NCI-H1105 treated with DMSO at 0.1 percent for 48 hours (cell line): ENCODE data around the gene ATP7B.

Experiments
- DNase-seq: peaks from one replicate; lab custom pipeline; 2025; lab: John Stamatoyannopoulos, UW

The ATP7B gene

DNA sequence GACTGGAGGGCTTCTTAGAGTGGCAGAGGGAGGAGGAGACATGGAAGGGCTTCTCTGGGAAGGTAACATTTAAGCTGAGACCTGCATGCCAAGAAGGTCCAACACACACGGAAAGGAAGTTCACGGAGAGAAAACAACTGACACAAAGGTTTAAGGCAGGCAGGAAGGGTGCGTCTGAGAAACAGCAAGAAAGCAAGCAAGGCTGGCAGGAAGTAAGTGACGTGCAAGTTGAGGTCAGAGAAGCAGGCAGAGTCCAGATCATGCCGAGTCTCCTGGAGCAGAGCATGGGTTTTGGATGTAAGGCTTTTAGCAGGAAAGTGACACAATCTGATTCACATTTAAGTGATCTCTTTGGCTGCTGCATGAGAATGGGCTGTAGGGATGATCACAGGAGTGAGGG, 60.5 kb downstream of the ATP7B start:
- DNase-seq = no peak

DNA sequence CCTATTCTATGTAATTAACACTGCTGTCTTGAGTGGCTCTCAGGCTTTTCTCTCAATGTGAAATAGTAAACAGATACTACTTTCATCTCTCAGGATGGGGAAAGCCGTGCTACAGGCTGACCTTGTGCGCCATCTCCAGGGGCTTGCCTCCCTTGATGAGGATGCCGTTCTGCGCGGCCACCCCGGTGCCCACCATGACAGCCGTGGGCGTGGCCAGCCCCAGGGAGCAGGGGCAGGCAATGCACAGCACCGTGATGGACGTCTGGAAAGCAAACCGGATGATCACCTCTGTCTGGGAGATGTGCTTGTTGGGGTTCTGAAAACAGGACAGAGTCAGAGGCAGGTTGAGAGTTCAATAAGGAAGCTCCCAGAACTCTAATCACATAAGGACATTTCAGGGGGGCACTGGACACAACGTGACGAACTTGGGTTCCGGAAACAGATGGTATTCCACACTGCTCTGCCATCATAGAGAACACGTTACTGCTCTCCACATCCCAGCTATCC, 65.0 kb downstream of the ATP7B start:
- DNase-seq = no peak

DNA sequence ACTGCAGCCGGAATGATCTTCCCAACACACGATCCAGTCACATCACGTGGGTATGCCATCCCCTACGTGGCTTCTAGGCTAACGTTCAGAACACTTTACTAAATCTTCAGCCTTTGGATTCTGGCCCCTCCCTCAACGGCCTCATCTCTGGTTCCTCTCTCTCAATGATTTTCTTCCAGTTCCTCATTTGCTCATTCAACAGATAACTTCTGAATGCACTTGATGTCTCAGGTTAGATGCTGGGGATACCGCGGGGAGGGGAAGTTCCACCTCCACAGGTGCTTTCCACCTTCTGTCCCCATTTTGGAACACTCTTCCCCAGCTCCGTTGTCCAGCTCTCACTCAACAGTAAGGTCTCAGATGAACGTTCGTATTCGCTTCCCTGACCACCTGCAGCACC, 66.1 kb downstream of the ATP7B start:
- no peak for DNase-seq

DNA sequence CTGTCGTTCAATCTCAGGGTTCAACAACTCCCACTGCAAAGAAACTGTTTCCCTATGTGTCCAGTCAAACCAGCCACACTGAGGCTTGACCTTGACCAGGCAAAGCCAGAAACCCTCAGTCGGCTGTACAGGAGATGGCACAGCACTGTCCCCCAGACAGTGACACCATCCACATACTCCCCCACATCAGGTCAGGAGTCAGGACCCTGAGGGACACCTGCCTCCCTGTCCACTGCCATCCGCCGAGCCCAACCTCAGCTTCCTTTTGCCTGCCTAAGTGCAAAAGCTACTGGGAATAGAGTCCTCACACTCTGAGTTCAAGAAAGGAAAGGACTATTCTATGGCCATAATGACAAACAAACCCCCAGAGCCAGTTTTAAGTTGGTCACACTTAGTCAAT, 66.8 kb downstream of the ATP7B start:
- no peak for DNase-seq

DNA sequence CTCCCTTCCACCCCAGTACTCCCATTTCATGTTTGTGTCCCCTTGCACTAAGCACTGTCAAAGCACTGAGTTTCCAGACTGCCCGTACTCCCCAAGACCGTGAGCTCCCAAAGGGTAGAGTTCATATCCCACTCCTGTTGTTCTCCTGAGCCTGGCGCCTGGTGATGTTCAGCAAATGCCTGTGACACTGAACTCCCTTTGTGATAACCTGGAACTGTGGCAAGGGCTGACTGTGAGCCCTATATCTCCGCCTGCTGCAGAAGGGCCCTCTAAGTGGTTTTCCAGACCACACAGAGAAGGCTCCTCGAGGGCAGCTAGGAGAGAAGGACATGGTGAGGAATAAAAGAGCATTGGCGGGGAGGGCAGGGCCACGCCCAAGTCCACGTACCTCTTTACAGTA, 67.5 kb downstream of the ATP7B start:
- no peak for DNase-seq

DNA sequence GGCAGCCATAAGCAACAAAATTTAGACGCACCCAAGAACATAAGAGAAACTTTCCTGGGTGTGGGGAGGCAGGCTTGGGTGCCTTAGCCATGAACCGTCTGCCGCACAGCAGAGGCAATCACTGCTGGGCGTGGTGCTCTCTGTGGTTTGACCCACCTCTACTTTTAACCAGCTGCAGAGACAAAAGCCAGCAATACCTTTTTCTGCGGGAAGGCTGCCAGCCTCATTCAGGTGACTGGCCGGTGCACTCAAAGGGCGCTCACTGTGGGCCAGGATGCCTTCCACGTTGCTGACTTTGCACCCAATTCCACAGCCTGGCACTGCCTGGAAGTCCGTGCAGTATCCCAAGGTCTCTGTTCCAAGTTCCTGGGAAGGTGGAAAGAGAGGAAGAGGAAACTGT, 69.1 kb downstream of the ATP7B start:
- DNase-seq = peak; percentile 48

DNA sequence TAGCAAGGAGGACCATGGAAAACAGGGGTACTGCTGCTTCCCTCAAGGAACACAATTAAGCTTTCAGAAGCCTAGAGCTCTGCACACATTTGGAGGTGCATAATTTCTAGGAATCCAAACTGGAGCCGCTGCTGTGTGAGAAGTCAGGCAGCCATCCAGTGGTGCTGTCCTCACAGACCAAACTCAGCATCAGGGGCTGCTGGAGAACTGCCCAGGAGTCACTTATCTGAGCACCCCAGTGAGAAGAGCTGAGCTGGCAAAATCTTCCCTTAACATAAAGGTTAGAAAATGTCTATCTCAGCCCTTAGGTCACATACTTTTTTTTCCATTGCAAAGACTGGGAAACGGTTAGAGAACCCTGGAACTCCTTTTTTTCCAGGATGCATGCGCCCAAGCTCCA, 72.8 kb downstream of the ATP7B start:
- no peak for DNase-seq

DNA sequence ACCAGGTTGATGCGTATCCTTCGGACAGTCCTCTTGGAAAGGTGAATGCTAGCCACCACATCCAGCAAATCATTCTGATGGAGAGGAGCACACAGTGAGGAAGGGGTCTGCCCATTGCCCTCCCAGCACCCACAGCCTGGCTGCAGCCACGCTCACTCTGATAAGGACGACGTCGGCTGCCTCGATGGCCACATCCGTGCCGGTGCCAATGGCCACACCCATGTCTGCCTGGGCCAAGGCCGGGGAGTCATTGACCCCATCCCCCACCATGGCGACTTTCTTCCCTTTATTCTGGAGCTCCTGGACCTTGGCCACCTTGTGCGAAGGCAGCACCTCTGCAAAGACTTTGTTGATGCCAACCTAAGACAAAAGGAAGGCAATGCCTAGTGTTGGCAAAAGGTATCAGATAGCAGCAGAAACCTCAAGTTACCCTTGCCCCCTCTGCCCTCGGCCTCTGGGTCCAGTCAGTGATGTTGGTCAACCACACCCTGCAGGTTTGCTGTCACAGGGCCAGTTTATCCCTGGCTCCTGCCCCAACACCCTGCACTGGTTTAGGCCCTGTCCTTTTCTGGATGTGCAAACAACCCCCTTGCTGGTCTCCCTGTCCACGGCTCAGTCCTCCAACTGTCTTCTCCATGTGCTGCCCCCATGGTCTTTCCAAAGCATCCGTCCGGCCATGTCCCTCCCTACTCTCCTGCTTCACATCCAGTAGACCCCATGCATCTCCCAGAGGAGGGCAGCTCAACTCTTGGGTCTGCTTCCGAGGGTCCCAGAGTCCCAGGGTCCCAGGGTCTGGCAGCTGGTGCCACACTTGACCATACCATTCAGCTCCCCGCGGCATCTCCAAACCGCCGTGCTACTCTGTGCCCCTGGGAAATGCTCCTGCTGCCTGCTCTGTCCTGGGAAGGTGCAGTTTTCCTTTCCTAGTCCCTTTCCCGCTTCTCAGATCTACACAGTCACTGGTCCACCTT, 73.6 kb downstream of the ATP7B start:
- no peak for DNase-seq

DNA sequence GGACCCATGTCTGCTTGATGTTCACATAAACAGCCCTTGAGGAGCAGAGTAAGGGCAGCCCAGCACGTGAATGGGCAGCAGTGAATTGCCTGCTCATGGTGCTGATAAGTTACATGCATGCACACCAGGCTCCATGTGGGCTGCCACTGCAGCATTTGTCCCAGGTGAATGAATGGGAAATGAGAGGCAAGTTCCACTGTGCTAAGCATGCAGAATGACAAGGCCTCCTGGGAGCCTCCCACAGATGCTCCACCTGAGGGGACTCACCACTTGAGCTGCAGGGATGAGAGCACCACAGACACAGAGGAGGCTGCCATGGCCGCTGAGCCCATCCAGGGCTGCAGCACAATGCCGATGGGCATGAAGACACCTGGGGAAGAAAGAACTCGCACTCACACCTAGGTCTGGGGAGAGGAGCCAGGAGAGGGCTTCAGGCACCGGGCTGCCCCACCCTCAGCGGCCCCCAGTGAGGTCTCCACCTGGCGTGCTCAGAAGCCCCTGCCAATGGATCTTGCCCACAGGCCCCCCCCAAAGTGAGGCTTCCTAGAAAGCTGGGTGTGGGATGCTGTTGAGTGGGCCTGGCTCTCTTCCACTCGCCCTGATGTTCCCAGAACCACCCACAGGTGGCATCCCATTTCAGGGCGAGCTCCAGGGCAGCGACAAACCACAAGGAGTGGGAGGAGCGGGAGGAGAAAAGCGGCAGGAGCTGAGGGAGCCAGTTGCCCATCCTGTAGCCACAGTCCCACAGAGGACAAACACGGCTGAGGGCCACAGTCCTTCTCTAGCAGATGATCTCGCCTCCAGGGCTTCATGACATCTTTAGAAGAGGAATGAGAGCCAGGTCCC, 75.7 kb downstream of the ATP7B start:
- DNase-seq = no peak

DNA sequence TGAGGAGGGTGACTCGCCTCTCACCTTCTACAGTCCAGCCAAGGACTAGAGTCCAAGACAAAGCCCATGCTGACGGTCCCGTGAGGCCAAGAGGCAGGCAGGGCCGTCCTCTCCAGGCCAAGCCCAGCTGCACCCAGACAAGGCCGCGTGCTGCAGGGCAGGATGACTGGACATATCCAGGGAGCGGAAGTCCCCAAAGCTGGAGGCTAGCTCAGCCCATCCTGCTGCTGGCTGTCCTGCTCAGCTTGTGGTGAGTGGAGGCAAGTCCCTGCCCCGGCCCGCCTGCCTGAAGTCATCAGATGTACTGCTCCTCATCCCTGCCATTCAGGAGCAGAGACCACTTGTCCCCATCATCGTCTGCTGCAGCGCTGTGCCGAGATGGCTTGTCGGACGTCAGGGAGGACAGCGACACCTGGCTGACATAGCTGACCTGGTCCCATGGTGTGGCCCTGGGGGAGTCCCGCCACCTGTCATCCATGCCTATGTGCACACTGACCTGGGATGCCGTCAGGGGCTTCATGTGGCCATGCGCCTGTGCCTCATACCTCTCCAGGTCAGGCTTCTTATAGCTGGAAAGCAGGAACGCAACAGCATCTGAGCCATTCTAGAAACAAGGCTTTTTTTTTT, 76.7 kb downstream of the ATP7B start:
- no peak for DNase-seq

DNA sequence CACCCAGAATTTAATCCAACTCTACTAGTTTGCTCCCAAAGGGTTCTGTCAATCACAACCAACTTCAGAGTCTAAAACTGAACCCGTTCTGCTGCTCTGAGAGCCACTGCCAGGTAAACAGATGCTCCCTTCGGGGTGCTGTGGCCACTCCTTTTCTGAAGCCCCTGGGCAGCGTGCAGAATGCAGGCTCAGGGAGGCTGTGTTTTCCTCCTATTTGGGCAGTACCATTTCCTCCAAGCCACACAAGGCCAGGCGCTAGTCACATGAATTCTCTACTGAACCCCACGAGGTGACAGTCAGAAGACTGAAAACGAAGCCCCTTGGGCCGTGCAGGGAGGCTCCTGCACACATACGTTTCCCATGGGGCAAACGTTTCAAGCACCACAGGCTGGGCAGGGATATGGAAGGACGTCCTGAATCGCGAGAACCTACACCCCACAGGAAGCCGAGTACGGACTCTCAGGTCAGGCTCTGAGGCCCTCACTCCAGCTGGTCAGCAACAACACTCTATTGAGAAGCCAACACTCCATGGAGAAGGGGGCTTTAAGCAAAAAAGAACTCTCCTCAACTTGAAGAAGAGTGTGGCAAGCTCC, 77.7 kb downstream of the ATP7B start:
- no peak for DNase-seq

DNA sequence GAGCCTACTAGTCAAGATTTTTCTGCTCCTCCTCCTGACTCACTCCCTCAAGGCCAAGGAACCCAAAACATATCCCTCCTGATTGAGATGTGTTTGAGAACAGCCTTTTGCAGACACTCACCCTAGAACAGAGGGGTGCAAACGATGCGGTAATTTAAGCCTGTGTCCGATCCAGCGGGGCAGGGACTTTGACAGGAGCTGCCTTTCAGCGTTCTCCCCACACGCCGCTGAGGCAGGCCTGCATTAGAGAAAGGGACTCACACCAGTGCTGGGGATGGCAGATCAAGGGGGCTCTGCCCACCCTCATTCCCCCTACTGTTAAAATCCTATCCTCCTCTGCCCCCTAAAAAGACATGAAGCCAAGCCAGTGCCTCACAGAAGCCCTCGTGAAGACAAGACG, 79.0 kb downstream of the ATP7B start:
- no peak for DNase-seq

DNA sequence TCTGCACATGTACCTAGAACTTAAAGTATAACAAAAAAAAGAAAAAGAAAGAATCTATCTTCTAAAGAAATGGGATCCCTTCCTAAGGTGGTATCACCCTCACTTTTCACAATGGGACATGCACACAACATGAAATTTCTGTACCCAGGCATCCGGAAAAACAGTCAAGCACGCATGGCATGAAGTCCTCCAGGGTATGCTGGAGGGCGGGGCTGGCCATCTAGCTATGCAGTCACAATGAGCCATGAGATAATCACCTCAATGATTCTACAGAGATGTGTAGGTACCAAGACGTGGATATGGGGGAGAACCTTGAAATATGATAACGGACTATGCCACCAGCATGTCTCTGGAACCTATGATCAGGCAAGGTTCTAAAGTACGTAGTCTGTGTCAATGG, 79.6 kb downstream of the ATP7B start:
- DNase-seq = no peak

DNA sequence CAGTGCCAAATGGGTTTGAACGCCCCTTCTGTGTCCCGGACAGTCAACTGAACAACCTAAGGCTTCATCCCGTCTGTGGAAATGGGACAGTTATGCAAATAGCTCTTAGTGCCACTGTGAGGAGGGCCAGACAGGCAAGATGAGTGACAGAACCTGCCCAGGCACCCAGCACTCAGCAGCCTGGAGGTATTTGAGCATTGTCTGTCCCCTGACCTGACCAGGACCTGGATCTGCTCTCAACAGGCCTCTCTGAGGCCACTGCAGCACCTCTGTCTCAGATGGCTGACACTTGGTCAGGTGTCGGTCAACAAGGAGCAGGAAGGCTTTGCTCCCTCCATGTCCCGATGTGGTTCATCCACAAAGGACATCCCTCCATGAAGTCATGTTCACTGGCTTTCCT, 81.6 kb downstream of the ATP7B start:
- no peak for DNase-seq

DNA sequence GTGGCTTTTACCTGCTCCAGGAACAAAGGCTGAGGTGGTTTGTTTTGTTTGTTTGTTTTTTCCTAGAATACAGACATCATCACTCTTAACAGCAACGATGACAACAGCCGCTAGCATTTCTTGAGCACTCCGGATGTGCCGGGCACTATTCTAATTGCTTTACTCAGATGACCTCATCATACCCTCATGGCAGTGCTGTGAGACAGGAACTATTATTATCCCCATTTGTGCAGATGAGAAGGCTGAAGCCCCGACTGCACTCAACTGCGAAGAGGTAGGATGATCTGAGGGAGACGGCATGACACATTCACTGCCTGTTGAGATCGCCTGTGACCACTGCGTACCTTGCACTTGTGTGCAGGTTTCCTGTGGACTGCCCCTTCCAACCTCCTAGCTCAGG, 83.0 kb downstream of the ATP7B start:
- DNase-seq = no peak

DNA sequence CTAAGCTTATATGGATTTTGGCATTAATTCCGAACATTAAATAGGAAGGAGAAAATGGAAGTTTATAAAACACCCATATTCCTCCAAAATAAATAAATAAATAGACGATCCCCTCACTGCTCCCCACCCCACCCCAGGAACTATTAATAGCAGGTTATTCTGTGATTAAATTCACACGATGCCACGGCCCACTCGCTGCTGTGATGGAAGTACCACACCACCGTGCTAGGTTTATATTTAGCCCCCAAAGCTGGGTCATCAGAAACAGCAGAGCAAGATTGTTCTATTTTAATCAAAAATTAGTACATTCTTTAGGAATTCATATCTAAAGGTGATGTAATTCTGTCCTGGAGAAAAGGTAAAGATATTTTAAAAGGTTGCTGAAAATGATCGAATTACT, 84.1 kb downstream of the ATP7B start:
- no peak for DNase-seq

DNA sequence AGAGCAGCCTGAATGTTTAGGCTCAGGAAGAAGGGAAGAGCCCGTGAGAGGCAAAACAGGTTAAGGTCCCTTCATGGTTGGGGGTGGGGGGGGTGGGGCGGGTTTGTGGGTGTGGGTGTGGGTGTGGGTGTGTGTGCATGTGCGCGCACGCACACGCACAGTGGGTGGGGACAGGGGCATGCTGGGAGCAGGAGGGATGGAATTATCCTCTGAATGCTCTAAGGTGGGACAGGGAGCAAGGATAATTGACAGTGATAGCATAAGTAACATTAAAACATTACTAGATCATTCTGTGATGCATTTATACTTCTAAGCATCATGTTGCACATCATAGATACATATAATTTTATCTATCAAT, 84.7 kb downstream of the ATP7B start:
- no peak for DNase-seq

DNA sequence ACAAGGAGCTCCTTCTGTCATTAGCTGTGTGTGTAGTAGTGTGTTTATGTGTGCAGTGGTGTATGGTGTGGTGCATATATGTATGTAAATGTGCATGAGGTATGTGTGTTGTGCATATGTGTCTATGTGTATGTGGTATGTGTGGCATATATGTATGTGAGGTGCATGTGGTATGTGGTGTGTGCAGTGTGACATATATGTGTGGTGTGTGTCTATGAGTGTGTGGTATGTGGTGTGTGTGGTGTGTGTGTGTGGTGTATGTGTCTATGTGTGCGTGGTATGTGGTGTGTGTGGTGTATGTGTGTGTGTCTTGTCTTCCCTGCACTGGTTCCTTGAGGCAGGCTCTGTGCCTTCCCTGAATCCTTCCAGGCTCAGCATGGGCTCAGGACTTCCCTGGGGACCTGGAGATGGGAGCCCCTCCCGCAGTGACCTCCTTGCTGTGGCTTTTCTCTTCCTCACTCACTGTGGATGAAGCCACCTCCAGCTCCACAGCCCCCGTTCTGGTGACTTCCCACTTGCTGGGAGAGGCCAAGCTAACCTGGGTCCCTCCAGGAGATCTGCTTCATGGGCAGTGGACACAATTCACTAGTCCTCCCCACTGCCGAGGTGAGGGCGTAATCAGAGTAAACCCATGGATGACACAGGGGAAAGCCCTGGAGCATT, 85.3 kb downstream of the ATP7B start:
- no peak for DNase-seq

DNA sequence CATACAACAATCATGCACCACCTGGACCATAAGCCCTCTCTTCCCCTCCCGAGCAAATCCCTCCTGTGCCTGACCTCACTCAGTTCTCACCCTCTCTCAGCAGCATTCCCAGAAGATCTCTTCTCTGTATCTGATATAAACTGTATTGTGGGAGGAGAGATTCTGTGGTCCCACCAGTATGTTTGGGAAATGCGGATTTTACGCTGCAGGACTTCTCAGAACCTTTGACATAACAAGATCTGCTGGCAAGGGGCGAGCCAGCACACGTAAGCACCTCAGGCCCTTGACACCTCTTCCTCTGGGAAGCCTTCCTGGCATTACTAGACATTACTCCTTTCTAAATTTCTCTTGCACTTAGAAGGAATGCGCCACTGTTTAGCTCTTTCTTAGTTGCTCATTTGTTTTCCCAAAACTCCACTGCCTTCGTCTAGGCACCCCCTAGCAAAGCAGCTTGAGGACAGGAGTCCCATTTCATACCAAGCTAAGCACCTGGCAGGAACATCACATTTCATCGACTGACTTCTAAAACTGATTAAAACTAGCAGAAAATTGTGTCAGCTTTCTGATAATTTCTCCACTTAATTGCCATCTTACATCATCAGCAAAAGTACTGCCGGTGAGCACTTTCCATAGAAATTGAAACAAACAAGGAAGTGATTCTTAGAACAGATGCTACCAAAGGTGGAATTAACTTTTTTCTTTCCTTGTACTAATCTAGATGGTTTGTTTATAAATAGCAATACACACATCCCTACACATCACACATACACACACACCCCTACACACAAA, 86.3 kb downstream of the ATP7B start:
- no peak for DNase-seq

DNA sequence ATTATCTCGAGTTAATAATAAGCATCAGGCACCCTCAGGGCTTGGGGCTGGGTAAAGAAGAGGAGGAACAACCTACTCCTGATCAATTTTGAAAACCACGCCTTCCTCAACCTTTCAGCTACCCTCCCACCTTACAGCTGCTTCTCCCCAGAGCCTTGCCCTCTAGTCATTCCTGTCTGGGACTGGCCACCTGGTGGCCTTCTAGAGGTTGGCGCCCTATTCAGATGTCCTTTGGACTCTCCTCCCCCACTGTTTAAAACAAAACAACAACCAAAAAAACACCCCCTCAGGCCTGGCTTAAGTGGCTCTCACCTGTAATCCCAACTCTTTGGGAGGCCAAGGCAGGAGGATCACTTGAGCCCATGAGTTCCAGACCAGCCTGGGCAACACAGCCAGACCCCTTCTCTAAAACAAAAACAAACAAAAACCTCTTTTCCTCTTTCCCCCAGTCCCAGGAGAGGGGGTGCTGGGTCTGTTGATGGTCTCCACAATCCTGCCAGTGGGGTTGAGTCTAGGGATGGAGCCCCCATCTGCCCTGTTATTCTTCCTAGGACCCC, 87.2 kb downstream of the ATP7B start:
- no peak for DNase-seq
